Glomerular endothelial cell (primary cell): ENCODE data around the gene UBL5. TPM values are rescaled to one million over a fixed set of nuclear protein-coding genes. Genes with fewer than 3 reads are reported as not detected.
"Not testable (repeated sequence)": the region's sequence is repeated elsewhere in the genome, so short reads cannot be mapped to it uniquely, and the experiment has no call there.

Experiments used
- DNase-seq: peaks from one replicate; pipeline ENCODE4 v3.0.0-alpha.2; 2011; ENCODE audit warnings: low read depth, low spot score; ENCODE audit errors: extremely low read depth
- total RNA-seq: library from RNA; depleted of rRNA; stranded (reverse); fragments of >200 nt; gene quantifications from 2 replicates; pipeline ENCODE4 v1.2.3, GENCODE V29; 2015

UBL5 gene
- 578 and 765 TPM in 2 replicates for total RNA-seq

- DNase-seq = peak; percentile 41
These were observed at the start of gene UBL5 for GRCh38 chr19:9827289-9828238. TSS of gene UBL5 (plus strand) at chr19:9827918. CDS start at chr19:9828338, 420 bp downstream.

GRCh38 chr19:9782338-9782737 lies 45.4 kb upstream of the UBL5 start:
- no peak for DNase-seq

- not testable (repeated sequence) for DNase-seq
These were observed 43.6 kb upstream of the UBL5 start for GRCh38 chr19:9784163-9784496.

- DNase-seq = peak; percentile 54
These were observed 42.1 kb upstream of the UBL5 start for GRCh38 chr19:9785367-9786331.

GRCh38 chr19:9786342-9786741 lies 41.4 kb upstream of the UBL5 start:
- no peak for DNase-seq

- no peak for DNase-seq
These were observed 40.9 kb upstream of the UBL5 start for GRCh38 chr19:9786819-9787218.

GRCh38 chr19:9788604-9789003 lies 39.1 kb upstream of the UBL5 start:
- not testable (repeated sequence) for DNase-seq

- DNase-seq = no peak
These were observed 38.7 kb upstream of the UBL5 start for GRCh38 chr19:9789066-9789465.

- DNase-seq = not testable (repeated sequence)
These were observed 38.1 kb upstream of the UBL5 start for GRCh38 chr19:9789579-9789978.

GRCh38 chr19:9791073-9791367 lies 36.7 kb upstream of the UBL5 start:
- DNase-seq = not testable (repeated sequence)

- peak; percentile 33 for DNase-seq
These were observed 36.0 kb upstream of the UBL5 start for GRCh38 chr19:9791552-9792205.

- DNase-seq = peak; percentile 54
These were observed 35.3 kb upstream of the UBL5 start for GRCh38 chr19:9792206-9793070.

- no peak for DNase-seq
These were observed 34.6 kb upstream of the UBL5 start for GRCh38 chr19:9793071-9793591.

GRCh38 chr19:9796113-9796773 lies 31.5 kb upstream of the UBL5 start:
- peak; percentile 85 for DNase-seq

- DNase-seq = no peak
These were observed 29.8 kb upstream of the UBL5 start for GRCh38 chr19:9797871-9798270.

- DNase-seq = no peak
These were observed 28.6 kb upstream of the UBL5 start for GRCh38 chr19:9799162-9799561.

- DNase-seq = no peak
These were observed 25.7 kb upstream of the UBL5 start for GRCh38 chr19:9801976-9802375.

- DNase-seq = no peak
These were observed 20.9 kb upstream of the UBL5 start for GRCh38 chr19:9806803-9807202.
